Mesenteric fat pad (tissue), 1 donor: ENCODE data around the gene TTC28. TPM values are rescaled to one million over a fixed set of nuclear protein-coding genes. Genes with fewer than 3 reads are reported as not detected.

Source experiments
- DNase-seq: peaks from one replicate; pipeline ENCODE4 v3.0.0-alpha.2; 2020; ENCODE audit warnings: low spot score
- microRNA-seq: library from miRNA; unstranded; fragments of <30 nt; microRNA quantifications from one replicate; pipeline ENCODE4 v1.2.0, GENCODE V29; 2020; ENCODE audit warnings: borderline number of aligned reads
- total RNA-seq: library from RNA; stranded (reverse); fragmentation: NEBNext Ultra II Directional; extraction: Animal tissue kit (Norgen Biotek cat#: 25700); gene quantifications from one replicate; pipeline ENCODE4 v1.2.1, GENCODE V29; 2021
- donor health status: DM: yes; HTN: yes; CAD: no.

The TTC28 gene
- total RNA-seq, 1 donor from 2014 or later = 34.1 TPM

DNA sequence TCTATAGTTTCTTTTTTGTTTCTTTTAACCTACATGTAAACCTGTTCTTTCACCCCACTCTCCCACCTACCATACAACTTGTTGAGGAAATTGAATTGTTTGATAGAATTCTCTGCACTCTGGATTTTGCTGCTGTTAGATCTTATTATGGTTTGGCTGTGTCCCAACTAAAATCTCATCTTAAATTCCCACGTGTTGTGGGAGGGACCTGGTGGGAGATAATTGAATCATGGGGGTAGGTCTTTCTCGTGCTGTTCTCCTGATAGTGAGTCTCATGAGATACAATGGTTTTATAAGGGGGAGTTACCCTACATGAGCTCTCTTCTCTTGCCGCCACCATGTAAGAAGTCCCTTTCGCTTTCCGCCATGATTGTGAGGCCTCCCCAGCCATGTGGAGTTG is 745.6 kb downstream of the TTC28 start:
- no peak for DNase-seq

GRCh38 chr22:27933186-27933983 is 746.3 kb downstream of the TTC28 start:
- no peak for DNase-seq

- no peak for DNase-seq
These were observed 749.1 kb downstream of the TTC28 start for GRCh38 chr22:27930331-27931060.

Small RNA genes within 50 kb of the gene (microRNA-seq; reads per million reads assigned to microRNA genes)
- not detected for gene MIR5739

Other genes with a start within 250 kb of the TTC28 start
- gene CHEK2, start 62.0 kb upstream of the TTC28 start, total RNA-seq = 5.3 TPM
- 11.9 TPM for gene HSCB, start 62.2 kb upstream of the TTC28 start, total RNA-seq
- 23.1 TPM for gene CCDC117, start 92.9 kb upstream of the TTC28 start, total RNA-seq
- 180 TPM for gene XBP1, start 120.7 kb upstream of the TTC28 start, total RNA-seq
- 12.1 TPM for gene ZNRF3, start 203.7 kb upstream of the TTC28 start, total RNA-seq